ENCODE data around the gene TBX1. TPM values are rescaled to one million over a fixed set of nuclear protein-coding genes. Genes with fewer than 3 reads are reported as not detected.
"Not testable (repeated sequence)": the region's sequence is repeated elsewhere in the genome, so short reads cannot be mapped to it uniquely, and the experiment has no call there.

The TBX1 gene
- polyA plus RNA-seq, 3 donors from 2014 or later, result 0.12 TPM; not detected in 2

DNA sequence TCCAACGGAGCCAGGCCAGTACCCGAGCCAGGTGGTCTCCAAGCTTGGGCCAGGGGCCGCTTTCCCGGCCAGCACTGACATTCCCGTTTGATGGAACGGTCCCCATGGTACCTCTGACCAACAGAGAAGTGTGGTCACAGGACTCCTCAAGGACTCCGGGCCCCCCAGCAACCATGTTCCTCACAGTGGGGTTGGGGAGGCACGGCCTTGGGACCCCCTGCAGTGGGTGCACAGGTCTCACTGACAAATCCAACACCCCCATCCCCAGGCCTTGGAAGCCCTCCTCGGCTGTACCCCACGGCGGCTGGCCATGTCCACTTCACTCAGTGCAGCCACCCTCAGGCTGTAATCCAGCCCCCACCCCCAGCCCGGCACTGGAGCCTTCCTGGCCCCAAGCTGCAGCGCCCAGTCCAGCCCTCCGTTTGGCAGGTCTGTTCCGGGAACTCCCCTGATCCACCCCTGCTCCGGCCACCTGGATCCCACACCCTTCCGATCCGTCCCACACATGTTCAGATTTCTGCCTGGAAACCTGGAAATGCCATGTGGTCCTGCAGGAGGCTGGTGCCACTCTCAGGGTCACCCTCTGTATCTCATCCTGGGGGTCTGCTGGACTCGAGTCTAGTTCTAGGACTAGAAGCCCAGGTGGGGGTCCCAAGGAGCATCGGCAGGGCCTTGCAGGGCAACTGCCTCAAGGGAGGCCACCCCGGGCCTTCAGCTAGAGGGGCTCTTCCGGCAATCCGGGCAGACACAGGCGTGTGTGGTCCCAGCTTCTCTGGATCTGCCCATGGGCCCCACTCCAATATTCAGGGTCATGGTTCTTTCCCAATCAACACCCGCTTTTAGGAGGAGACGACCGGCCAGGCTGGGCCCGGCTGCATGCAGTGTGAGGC lies 26.6 kb downstream of the TBX1 start:
- no peak overlapping the region for H3K4me3 Mint-ChIP-seq
- peaks cover 0 to 6% (median 0%) of the 10 kb centered on the region in 6 donors for H3K9me3 Mint-ChIP-seq
- DNase-seq, result no peak
- H3K27me3 Mint-ChIP-seq (ENCODE audit: low read depth in 3 of 3), result peaks cover 0 to 3% (median 0%) of the 10 kb centered on the region in 3 donors
- peaks cover 9 to 18% (median 11%) of the 10 kb centered on the region in 3 donors for H3K36me3 Mint-ChIP-seq
- H3K4me1 Mint-ChIP-seq, result no peaks in the 10 kb centered on the region
- H3K27ac Mint-ChIP-seq, result no peak overlapping the region

DNA sequence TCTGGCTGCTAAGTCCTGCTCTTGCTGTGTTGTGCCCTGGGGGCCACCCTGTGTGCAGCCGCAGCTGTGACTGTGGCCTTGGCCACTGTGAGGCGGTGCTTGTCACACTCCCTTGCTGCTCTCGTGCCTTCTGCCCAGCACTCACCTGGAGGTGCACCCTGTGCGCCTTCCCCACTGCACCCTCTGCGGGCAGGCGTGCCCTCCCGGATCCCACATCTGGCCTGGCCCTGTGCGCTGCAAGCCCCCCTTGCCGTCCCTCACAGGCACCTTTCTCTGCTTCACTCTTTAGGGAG lies 27.2 kb downstream of the TBX1 start:
- Mint-ChIP-seq H3K27me3 (ENCODE audit: low read depth in 3 of 3) (peaks cover 0 to 3% (median 0%) of the 10 kb centered on the region in 3 donors), H3K27ac (peak overlapping the region in 1 of 6 donors; percentile 80), H3K4me1 (no peaks in the 10 kb centered on the region), H3K36me3 (peaks cover 14 to 24% (median 16%) of the 10 kb centered on the region in 3 donors), H3K9me3 (peaks cover 0 to 10% (median under 1%) of the 10 kb centered on the region in 6 donors), H3K4me3 (no peak overlapping the region)
- no peak for DNase-seq

DNA sequence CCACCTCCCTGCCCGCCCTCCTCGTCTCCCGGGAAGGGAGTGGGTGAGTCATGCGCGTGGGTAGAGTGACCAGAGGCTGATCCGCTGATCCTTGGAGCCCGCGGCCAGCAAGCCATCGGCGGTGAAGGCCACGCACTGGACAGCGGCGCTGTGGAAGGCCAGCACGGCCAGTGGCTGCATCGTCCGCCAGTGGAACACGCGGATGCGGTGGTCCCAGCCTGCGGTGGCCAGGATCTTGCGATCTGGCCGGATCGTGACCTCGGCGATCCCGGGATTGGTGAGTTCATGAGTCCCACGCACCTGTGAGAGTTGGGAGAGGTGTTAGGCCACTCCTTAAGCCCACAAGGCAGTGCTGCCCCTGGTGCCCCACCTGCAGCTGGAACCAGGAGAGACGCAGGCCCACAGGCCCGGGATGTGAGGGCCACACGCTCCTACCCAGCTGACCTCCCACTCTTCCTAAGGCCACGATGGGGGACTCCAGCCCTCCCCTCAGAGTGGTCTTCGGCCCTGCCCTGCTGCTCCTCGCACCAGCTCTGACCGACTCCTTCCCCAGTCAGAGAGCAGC lies 28.2 kb downstream of the TBX1 start:
- Mint-ChIP-seq H3K36me3 (peaks cover 21 to 29% (median 23%) of the 10 kb centered on the region in 3 donors), H3K9me3 (peaks cover 0 to 10% (median 2%) of the 10 kb centered on the region in 6 donors)

DNA sequence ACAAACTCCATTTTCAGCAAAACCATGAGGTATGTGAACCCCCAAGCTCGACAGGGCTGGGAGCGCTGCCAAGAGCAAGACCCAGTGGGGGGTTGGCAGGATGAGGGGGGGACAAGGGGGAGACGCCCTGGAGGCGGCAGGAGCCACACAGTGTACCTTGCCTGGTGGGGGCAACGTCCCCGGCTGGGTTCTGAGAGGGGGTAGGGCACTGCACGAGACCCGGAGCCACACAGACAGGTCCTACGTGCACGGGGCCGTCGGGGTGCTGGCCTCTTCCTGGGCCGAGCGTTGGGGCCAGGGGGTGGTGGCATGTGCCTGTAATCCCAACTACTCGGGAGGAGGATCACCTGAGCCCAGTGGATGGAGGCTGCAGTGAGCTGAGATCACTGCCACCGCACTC lies 28.8 kb downstream of the TBX1 start:
- H3K36me3 Mint-ChIP-seq, result peaks cover 28 to 35% (median 30%) of the 10 kb centered on the region in 3 donors
- DNase-seq, result no peak

More for the DNA sequence above, 28.2 kb downstream of the TBX1 start:
- no peak overlapping the region for H3K27ac Mint-ChIP-seq
- no peak overlapping the region for H3K4me3 Mint-ChIP-seq
- DNase-seq, result no peak
- peaks cover 0 to 1% (median 0%) of the 10 kb centered on the region in 3 donors for H3K27me3 Mint-ChIP-seq (ENCODE audit: low read depth in 3 of 3)
- no peaks in the 10 kb centered on the region for H3K4me1 Mint-ChIP-seq

DNA sequence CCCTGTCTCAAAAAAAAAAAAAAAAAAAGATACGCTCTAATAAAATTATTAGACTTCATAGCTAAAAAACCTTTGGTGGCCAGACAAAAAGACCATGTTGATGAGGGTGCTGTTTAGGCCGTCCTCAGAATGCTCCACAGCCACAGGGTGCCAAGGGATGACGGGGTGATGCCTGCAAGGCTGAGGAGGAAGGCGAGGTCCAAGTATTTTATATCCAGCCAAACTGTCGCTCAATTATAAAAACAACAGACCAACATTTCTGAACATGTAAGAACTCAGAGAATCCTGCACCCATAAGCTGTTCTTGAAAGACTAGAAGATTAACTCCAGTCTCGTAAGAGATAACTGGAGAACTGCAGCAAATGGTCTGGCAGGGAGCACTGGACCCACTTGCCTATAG lies 29.2 kb downstream of the TBX1 start:
- Mint-ChIP-seq H3K9me3 (peaks cover 0 to 10% (median 2%) of the 10 kb centered on the region in 6 donors), H3K36me3 (peaks cover 29 to 36% (median 31%) of the 10 kb centered on the region in 3 donors)

More for the DNA sequence above, 28.8 kb downstream of the TBX1 start:
- peaks cover 0 to 1% (median 0%) of the 10 kb centered on the region in 3 donors for H3K27me3 Mint-ChIP-seq (ENCODE audit: low read depth in 3 of 3)
- peaks cover 0 to 10% (median 2%) of the 10 kb centered on the region in 6 donors for H3K9me3 Mint-ChIP-seq
- no peak overlapping the region for H3K27ac Mint-ChIP-seq
- no peak overlapping the region for H3K4me3 Mint-ChIP-seq
- no peaks in the 10 kb centered on the region for H3K4me1 Mint-ChIP-seq

DNA sequence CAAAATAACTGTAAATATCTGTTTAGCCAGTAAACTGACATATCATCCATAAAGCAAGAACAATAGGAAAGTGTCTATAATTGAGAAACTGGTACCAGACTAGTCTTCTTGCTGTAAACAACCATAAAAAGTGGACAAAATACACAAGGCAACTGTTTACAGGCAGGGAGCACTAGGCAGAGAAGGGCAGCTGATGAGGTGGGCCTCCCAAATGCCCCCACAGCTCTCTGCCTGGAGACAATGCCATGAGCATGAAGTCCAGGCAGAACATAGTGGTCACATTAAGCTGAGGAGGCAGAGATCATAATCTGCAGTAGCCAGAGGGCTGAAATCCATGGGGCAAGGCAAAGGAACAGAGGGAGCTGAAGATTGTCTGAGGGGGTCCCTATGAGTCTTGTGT lies 30.7 kb downstream of the TBX1 start:
- H3K4me3 Mint-ChIP-seq, result no peak overlapping the region
- no peak for DNase-seq
- no peak overlapping the region for H3K27ac Mint-ChIP-seq
- H3K9me3 Mint-ChIP-seq, result peaks cover 0 to 10% (median 2%) of the 10 kb centered on the region in 6 donors
- no peaks in the 10 kb centered on the region for H3K4me1 Mint-ChIP-seq
- peaks cover 31 to 36% (median 35%) of the 10 kb centered on the region in 3 donors for H3K36me3 Mint-ChIP-seq
- no peaks in the 10 kb centered on the region for H3K27me3 Mint-ChIP-seq (ENCODE audit: low read depth in 3 of 3)

More for the DNA sequence above, 29.2 kb downstream of the TBX1 start:
- Mint-ChIP-seq H3K27ac (no peak overlapping the region), H3K27me3 (ENCODE audit: low read depth in 3 of 3) (peaks cover 0 to 1% (median 0%) of the 10 kb centered on the region in 3 donors), H3K4me1 (no peaks in the 10 kb centered on the region), H3K4me3 (no peak overlapping the region)
- no peak for DNase-seq

DNA sequence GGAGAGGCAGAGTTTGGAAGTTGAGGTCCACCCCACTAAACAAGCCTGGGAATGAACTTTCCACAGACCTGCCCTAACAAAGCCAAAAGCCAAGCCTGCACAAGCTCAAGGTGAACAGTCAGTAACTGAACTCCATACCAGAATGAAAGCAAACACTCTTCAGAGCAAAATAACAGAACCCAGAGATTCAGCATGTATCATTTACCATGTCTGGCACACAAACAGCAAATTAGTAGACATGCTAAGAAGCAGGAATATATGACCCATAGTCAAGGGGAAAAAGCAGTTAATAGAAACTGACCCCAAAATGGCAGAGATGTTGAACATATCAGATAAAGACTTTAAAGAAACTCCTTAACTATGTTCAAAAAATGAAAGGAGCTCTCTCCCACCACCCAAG lies 31.3 kb downstream of the TBX1 start:
- Mint-ChIP-seq H3K27ac (no peak overlapping the region), H3K36me3 (peaks cover 31 to 36% (median 35%) of the 10 kb centered on the region in 3 donors), H3K4me1 (no peaks in the 10 kb centered on the region), H3K4me3 (no peak overlapping the region), H3K27me3 (ENCODE audit: low read depth in 3 of 3) (peaks cover 0 to 2% (median 0%) of the 10 kb centered on the region in 3 donors), H3K9me3 (peaks cover 0 to 10% (median 2%) of the 10 kb centered on the region in 6 donors)
- no peak for DNase-seq

DNA sequence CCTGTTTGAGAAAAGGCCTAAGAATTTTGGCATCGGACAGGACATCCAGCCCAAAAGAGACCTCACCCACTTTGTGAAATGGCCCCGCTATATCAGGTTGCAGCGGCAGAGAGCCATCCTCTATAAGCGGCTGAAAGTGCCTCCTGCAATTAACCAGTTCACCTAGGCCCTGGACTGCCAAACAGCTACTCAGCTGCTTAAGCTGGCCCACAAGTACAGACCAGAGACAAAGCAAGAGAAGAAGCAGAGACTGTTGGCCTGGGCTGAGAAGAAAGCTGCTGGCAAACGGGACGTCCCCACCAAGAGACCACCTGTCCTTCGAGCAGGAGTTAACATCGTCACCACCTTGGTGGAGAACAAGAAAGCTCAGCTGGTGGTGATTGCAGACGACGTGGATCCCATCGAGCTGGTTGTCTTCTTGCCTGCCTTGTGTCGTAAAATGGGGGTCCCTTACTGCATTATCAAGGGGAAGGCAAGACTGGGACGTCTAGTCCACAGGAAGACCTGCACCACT lies 31.9 kb downstream of the TBX1 start:
- H3K27me3 Mint-ChIP-seq (ENCODE audit: low read depth in 3 of 3); H3K27ac Mint-ChIP-seq; H3K4me3 Mint-ChIP-seq; DNase-seq; H3K4me1 Mint-ChIP-seq; H3K9me3 Mint-ChIP-seq: not testable (repeated sequence)
- H3K36me3 Mint-ChIP-seq, result peaks cover 31 to 36% (median 35%) of the 10 kb centered on the region in 3 donors

DNA sequence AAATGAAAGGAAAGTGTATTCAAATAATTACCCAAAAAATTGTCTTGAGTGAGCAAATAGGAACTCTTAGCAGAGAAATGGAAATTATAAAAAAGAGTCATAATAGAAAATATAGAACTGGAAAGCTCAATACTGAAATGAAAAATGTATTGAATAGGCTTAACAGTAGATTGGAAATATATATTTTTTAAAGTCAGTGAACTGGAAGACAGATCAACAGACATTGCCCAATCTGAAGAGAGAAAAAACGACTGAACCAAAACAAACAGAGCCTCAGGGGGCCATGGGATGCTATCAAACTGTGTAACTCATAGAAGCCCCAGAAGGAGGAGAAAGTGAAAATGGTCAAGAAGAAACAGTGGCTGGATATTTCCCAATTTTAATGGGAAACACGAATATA lies 32.6 kb downstream of the TBX1 start:
- peaks cover 31 to 36% (median 35%) of the 10 kb centered on the region in 3 donors for H3K36me3 Mint-ChIP-seq
- H3K4me3 Mint-ChIP-seq, result no peak overlapping the region
- peaks cover 0 to 2% (median 0%) of the 10 kb centered on the region in 3 donors for H3K27me3 Mint-ChIP-seq (ENCODE audit: low read depth in 3 of 3)
- no peaks in the 10 kb centered on the region for H3K4me1 Mint-ChIP-seq
- no peak for DNase-seq
- peaks cover 0 to 10% (median 2%) of the 10 kb centered on the region in 6 donors for H3K9me3 Mint-ChIP-seq
- H3K27ac Mint-ChIP-seq, result no peak overlapping the region

DNA sequence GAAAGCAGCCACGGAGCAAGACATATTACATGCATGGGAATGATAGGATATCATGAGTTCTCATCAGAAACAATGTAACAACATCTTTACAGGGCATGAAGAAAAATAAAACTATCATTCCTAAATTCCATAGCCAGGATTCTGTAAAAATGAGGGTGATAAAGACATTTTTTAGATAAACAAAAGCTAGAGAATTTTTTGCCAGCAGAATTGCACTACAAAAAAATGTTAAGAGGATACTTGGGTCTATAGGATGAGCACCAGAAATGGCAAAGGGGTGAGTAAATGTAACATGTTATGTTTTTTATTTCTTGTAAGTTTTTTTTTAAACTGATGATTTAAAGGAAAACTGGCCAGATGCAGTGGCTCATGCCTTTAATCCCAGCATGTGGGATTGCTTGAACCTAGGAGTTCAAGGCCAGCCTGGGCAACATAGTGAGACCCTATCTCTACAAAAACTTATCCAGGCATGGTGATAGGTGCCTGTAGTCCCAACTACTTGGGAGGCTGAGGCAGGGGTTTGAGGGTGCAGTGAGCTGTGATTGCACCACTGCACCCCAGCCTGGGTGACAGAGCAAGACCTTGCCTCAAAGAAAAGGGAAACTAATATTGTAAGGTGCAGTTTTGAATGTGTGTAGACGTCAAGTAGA lies 33.2 kb downstream of the TBX1 start:
- H3K27ac Mint-ChIP-seq, result no peak overlapping the region
- H3K36me3 Mint-ChIP-seq, result peaks cover 31 to 36% (median 35%) of the 10 kb centered on the region in 3 donors
- no peak for DNase-seq
- H3K4me3 Mint-ChIP-seq, result no peak overlapping the region
- H3K27me3 Mint-ChIP-seq (ENCODE audit: low read depth in 3 of 3), result peaks cover 0 to 2% (median 0%) of the 10 kb centered on the region in 3 donors
- H3K4me1 Mint-ChIP-seq, result no peaks in the 10 kb centered on the region
- H3K9me3 Mint-ChIP-seq, result peaks cover 0 to 10% (median 2%) of the 10 kb centered on the region in 6 donors

DNA sequence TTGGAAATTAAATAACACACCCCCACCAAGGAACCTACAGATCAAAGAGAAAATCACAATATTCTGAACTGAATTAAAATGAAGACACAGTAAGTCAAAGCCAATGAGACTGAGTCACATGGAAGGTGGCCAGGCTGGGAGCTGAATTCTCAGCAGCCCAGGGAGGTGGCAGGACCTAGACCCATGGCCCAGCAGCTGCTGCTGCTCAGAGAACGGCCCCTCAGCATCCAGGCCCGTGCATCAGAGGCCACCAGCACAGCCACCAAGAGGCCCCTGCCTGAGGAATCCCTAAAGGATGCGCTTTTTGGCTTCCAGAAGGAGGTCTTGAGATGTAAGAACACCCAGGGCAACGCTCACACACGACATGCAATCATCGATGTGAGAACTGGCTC lies 35.0 kb downstream of the TBX1 start:
- peak overlapping the region in 1 of 6 donors; percentile 56 for H3K27ac Mint-ChIP-seq
- peaks cover 0 to 10% (median 2%) of the 10 kb centered on the region in 6 donors for H3K9me3 Mint-ChIP-seq
- H3K4me3 Mint-ChIP-seq, result no peak overlapping the region
- H3K27me3 Mint-ChIP-seq (ENCODE audit: low read depth in 3 of 3), result peaks cover 0 to 2% (median 0%) of the 10 kb centered on the region in 3 donors
- no peak for DNase-seq
- no peaks in the 10 kb centered on the region for H3K4me1 Mint-ChIP-seq
- peaks cover 31 to 37% (median 32%) of the 10 kb centered on the region in 3 donors for H3K36me3 Mint-ChIP-seq

DNA sequence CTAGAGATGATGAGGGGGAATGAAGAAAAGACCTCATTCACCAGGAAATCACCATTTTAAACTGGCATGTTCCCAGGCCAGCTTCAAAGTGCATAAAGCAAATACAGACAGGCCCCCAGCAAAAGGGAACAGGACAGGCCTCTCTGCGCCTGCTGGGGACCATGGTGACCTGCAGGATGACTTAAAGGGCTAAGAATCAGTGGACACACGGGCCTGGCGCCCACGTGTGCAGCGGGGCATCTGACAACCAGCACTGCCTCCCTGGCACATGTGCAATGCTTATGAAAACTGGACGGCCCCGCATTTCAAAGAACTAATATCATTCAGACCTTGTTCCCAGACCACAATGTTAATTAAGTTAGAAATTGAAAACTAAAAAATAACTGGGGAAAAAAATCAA lies 35.6 kb downstream of the TBX1 start:
- H3K27ac Mint-ChIP-seq, result peak overlapping the region in 1 of 6 donors; percentile 60
- DNase-seq, result no peak
- H3K36me3 Mint-ChIP-seq, result peaks cover 29 to 37% (median 31%) of the 10 kb centered on the region in 3 donors
- H3K9me3 Mint-ChIP-seq, result peaks cover 0 to 10% (median 2%) of the 10 kb centered on the region in 6 donors
- peaks cover 0 to 2% (median 0%) of the 10 kb centered on the region in 3 donors for H3K27me3 Mint-ChIP-seq (ENCODE audit: low read depth in 3 of 3)
- H3K4me3 Mint-ChIP-seq, result no peak overlapping the region
- H3K4me1 Mint-ChIP-seq, result no peaks in the 10 kb centered on the region
